ENCODE results near the gene DELE1.

DNA sequence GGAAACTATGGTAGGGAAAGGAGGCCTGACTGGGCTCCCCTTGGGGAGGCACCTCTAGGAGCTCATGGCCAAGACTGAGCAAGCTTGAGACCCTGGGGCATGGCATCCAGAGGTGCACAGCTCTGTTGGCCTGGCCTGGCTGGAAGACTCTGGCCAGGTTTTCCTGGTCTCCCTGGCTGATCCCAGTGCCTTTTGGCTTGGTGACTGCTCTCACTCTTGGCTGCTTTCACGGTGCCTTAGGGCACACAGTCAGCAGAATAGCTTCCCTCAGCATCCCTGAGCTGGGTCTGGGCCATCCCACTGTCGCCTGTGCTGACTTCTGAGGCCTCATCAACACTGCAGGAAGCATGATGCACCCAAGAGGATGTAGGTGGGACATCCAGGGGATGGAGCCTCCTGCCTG is 13.4 kb upstream of the DELE1 start:
- TF ChIP-seq, protein P1, sequence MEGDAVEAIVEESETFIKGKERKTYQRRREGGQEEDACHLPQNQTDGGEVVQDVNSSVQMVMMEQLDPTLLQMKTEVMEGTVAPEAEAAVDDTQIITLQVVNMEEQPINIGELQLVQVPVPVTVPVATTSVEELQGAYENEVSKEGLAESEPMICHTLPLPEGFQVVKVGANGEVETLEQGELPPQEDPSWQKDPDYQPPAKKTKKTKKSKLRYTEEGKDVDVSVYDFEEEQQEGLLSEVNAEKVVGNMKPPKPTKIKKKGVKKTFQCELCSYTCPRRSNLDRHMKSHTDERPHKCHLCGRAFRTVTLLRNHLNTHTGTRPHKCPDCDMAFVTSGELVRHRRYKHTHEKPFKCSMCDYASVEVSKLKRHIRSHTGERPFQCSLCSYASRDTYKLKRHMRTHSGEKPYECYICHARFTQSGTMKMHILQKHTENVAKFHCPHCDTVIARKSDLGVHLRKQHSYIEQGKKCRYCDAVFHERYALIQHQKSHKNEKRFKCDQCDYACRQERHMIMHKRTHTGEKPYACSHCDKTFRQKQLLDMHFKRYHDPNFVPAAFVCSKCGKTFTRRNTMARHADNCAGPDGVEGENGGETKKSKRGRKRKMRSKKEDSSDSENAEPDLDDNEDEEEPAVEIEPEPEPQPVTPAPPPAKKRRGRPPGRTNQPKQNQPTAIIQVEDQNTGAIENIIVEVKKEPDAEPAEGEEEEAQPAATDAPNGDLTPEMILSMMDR (conservative IDR thresholded peaks at IDR 0.05; ENCODE audit: low read depth, low read length) = no peak
- TF ChIP-seq EZH2 (IDR thresholded peaks at IDR 0.05; ENCODE audit: borderline replicate concordance, low read depth, low read length, poor library complexity, severe bottlenecking) = no peak
